Activated T-cell treated with anti-CD3 and anti-CD28 coated beads, Interleukin-2, amount 50 U/mL, for 4 hours (primary cell): ENCODE data around the gene ISCA2. TPM values are rescaled to one million over a fixed set of nuclear protein-coding genes. Genes with fewer than 3 reads are reported as not detected.
"Not testable (repeated sequence)": the region's sequence is repeated elsewhere in the genome, so short reads cannot be mapped to it uniquely, and the experiment has no call there.

Experiments used
- ATAC-seq, 2 donors: fragments of 200-7000 bp; cut with Tn5 transposase; one replicate each; pipeline ENCODE4 v1.10.0; 2021
- DNase-seq: peaks from one replicate; pipeline ENCODE4 v3.0.0-alpha.2; 2020
- H3K27me3 Mint-ChIP-seq: one replicate; pipeline ENCODE4 v1.8.0; 2021; ENCODE audit warnings: low read depth, mixed read lengths
- H3K36me3 Mint-ChIP-seq: one replicate; pipeline ENCODE4 v1.8.0; 2022; ENCODE audit warnings: mixed read lengths; ENCODE audit not compliant: insufficient read depth
- H3K4me1 Mint-ChIP-seq: one replicate; pipeline ENCODE4 v1.8.0; 2021; ENCODE audit warnings: low read depth, mixed read lengths
- H3K4me3 Mint-ChIP-seq: one replicate; pipeline ENCODE4 v1.8.0; 2021; ENCODE audit warnings: mild to moderate bottlenecking, moderate library complexity, mixed read lengths
- H3K9me3 Mint-ChIP-seq: one replicate; pipeline ENCODE4 v1.8.0; 2021; ENCODE audit warnings: mixed read lengths
- total RNA-seq, 3 donors: library from RNA; stranded (reverse); gene quantifications; one replicate each; pipeline ENCODE4 v1.2.1, GENCODE V29; 2021

Gene ISCA2
- total RNA-seq, 3 donors from 2014 or later, result 25.9 to 28.6 (median 28.0) TPM

DNA sequence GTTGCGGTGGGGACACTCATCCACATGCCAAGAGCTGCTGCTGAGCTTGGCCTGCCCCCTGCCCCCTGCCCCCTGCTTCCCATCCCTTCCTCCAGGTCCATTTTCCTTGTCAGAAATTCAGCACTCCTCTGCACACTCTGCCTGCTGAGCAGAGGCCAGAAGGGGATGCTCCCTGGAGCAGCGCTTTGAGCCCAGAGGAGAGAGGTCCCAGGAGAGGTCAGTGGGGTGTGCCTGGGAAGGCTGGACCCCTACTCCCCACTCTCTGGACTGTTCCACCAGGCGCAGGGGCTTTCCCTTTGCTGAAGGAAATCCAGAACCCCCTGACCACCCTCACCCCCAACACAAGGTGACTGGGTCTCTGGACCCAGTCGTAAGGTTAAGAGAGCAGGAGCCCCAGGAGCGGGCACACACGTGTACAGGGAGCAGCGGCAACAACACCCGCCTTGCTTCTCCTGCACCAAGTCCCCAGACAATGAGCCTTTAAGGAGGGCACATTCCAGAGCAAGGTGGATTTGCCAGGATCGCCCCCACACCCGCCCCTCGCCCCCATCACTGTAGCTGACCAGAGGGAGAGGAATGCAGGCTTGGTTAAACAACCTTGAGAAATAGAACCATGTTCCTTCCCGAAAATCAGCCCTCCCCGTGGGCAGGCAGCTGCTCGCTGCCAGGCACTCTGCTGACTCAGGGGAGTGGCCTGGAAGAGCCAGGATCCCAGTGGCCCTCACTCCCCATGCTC is 30.7 kb downstream of the ISCA2 start:
- H3K27me3 Mint-ChIP-seq, result peaks cover 4% of the 10 kb centered on the region
- ATAC-seq, result no peak
- H3K9me3 Mint-ChIP-seq, result no peaks in the 10 kb centered on the region
- H3K4me1 Mint-ChIP-seq, result no peaks in the 10 kb centered on the region
- H3K36me3 Mint-ChIP-seq, result no peaks in the 10 kb centered on the region
- no peak for DNase-seq
- no peak overlapping the region for H3K4me3 Mint-ChIP-seq

DNA sequence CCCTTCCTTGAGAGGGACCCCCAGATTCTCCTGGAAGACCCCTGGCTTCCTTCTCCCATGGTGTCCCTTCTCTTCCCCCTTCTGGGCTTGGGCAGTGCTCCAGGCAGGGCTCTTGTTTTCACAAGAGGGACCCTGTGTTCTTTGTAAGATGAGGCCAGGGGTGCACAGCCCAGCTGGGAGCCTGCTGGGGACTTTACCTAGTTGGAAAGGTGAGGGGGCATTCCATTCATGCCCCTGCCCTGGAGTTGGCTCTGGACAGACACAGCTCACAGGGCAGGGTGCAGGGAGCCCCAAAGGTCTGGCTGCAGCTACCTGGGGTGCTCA is 31.2 kb downstream of the ISCA2 start:
- peaks cover 4% of the 10 kb centered on the region for H3K27me3 Mint-ChIP-seq
- H3K36me3 Mint-ChIP-seq, result no peaks in the 10 kb centered on the region
- DNase-seq, result no peak
- H3K9me3 Mint-ChIP-seq, result no peaks in the 10 kb centered on the region
- no peak overlapping the region for H3K4me3 Mint-ChIP-seq
- H3K4me1 Mint-ChIP-seq, result no peaks in the 10 kb centered on the region
- ATAC-seq, result no peak

GRCh38 chr14:74525361-74525851 is 31.8 kb downstream of the ISCA2 start:
- DNase-seq (no peak), ATAC-seq (no peak)
- no peaks in the 10 kb centered on the region for H3K4me1 Mint-ChIP-seq
- H3K9me3 Mint-ChIP-seq, result no peaks in the 10 kb centered on the region
- H3K27me3 Mint-ChIP-seq, result peaks cover 2% of the 10 kb centered on the region
- no peak overlapping the region for H3K4me3 Mint-ChIP-seq
- no peaks in the 10 kb centered on the region for H3K36me3 Mint-ChIP-seq

- DNase-seq, result no peak
- no peak overlapping the region for H3K4me3 Mint-ChIP-seq
- ATAC-seq, result no peak
These were observed 33.5 kb downstream of the ISCA2 start for GRCh38 chr14:74526854-74527585.

GRCh38 chr14:74527736-74528280 is 34.2 kb downstream of the ISCA2 start:
- Mint-ChIP-seq H3K4me1 (no peaks in the 10 kb centered on the region), H3K4me3 (no peak overlapping the region), H3K36me3 (no peaks in the 10 kb centered on the region), H3K9me3 (no peaks in the 10 kb centered on the region), H3K27me3 (peaks cover 2% of the 10 kb centered on the region)
- DNase-seq (no peak), ATAC-seq (no peak)

More at GRCh38 chr14:74526854-74527585, 33.5 kb downstream of the ISCA2 start:
- peaks cover 2% of the 10 kb centered on the region for H3K27me3 Mint-ChIP-seq
- no peaks in the 10 kb centered on the region for H3K36me3 Mint-ChIP-seq
- no peaks in the 10 kb centered on the region for H3K4me1 Mint-ChIP-seq
- H3K9me3 Mint-ChIP-seq, result no peaks in the 10 kb centered on the region

GRCh38 chr14:74528406-74528805 is 34.8 kb downstream of the ISCA2 start:
- no peak for DNase-seq
- Mint-ChIP-seq H3K9me3 (no peaks in the 10 kb centered on the region), H3K36me3 (no peaks in the 10 kb centered on the region)

GRCh38 chr14:74528886-74529285 is 35.3 kb downstream of the ISCA2 start:
- H3K9me3 Mint-ChIP-seq, result no peaks in the 10 kb centered on the region
- ATAC-seq (no peak), DNase-seq (no peak)
- H3K4me1 Mint-ChIP-seq, result peaks cover 4% of the 10 kb centered on the region
- no peak overlapping the region for H3K4me3 Mint-ChIP-seq
- peaks cover 2% of the 10 kb centered on the region for H3K27me3 Mint-ChIP-seq
- no peaks in the 10 kb centered on the region for H3K36me3 Mint-ChIP-seq

More at GRCh38 chr14:74528406-74528805, 34.8 kb downstream of the ISCA2 start:
- Mint-ChIP-seq H3K27me3 (peaks cover 2% of the 10 kb centered on the region), H3K4me3 (no peak overlapping the region), H3K4me1 (peaks cover 4% of the 10 kb centered on the region)
- ATAC-seq, result no peak

DNA sequence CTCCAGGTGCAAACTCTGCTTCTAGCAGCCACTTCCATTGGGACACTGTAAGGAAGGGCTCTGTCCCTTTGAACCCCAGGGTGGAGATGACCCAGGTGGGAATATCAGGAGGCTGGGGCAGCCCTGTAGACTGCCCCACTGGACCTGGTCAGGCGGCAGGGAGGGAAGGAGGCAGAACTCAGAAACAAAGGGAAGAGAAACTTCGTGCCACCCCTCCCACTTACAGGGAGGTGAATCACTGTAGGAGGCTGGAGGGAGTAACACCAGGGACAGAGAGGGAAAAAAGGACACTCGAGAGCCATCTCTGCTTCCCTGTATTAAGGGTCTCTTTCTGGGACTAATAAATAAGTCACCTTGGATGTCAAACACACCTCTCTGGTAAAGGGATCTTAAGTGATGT is 37.4 kb downstream of the ISCA2 start:
- Mint-ChIP-seq H3K36me3 (no peaks in the 10 kb centered on the region), H3K4me3 (no peak overlapping the region), H3K4me1 (peaks cover 4% of the 10 kb centered on the region), H3K27me3 (no peaks in the 10 kb centered on the region), H3K9me3 (no peaks in the 10 kb centered on the region)
- DNase-seq (no peak), ATAC-seq (no peak)

- Mint-ChIP-seq H3K4me3 (no peak overlapping the region), H3K36me3 (no peaks in the 10 kb centered on the region), H3K9me3 (no peaks in the 10 kb centered on the region), H3K4me1 (peaks cover 4% of the 10 kb centered on the region), H3K27me3 (no peaks in the 10 kb centered on the region)
- peak in 1 of 2 donors; percentile 10 for ATAC-seq
- no peak for DNase-seq
These were observed 37.9 kb downstream of the ISCA2 start for GRCh38 chr14:74531467-74531866.

GRCh38 chr14:74532246-74532645 is 38.7 kb downstream of the ISCA2 start:
- H3K27me3 Mint-ChIP-seq, result no peaks in the 10 kb centered on the region
- no peaks in the 10 kb centered on the region for H3K36me3 Mint-ChIP-seq
- no peak overlapping the region for H3K4me3 Mint-ChIP-seq
- no peaks in the 10 kb centered on the region for H3K9me3 Mint-ChIP-seq
- peaks cover 4% of the 10 kb centered on the region for H3K4me1 Mint-ChIP-seq
- DNase-seq (no peak), ATAC-seq (no peak)

- no peaks in the 10 kb centered on the region for H3K36me3 Mint-ChIP-seq
- H3K27me3 Mint-ChIP-seq, result no peaks in the 10 kb centered on the region
- DNase-seq (no peak), ATAC-seq (no peak)
- no peaks in the 10 kb centered on the region for H3K9me3 Mint-ChIP-seq
- peaks cover 4% of the 10 kb centered on the region for H3K4me1 Mint-ChIP-seq
- no peak overlapping the region for H3K4me3 Mint-ChIP-seq
These were observed 40.0 kb downstream of the ISCA2 start for GRCh38 chr14:74533576-74533975.

GRCh38 chr14:74535756-74536325 is 42.3 kb downstream of the ISCA2 start:
- H3K36me3 Mint-ChIP-seq, result no peaks in the 10 kb centered on the region
- H3K4me1 Mint-ChIP-seq, result peaks cover 4% of the 10 kb centered on the region
- no peaks in the 10 kb centered on the region for H3K9me3 Mint-ChIP-seq
- ATAC-seq, result no peak
- H3K27me3 Mint-ChIP-seq, result no peaks in the 10 kb centered on the region
- no peak overlapping the region for H3K4me3 Mint-ChIP-seq
- no peak for DNase-seq

GRCh38 chr14:74536336-74536735 is 42.8 kb downstream of the ISCA2 start:
- H3K36me3 Mint-ChIP-seq, H3K27me3 Mint-ChIP-seq, DNase-seq, ATAC-seq, H3K9me3 Mint-ChIP-seq, H3K4me1 Mint-ChIP-seq, H3K4me3 Mint-ChIP-seq: not testable (repeated sequence)
